Erythroblast (primary cell): ENCODE data around the gene BOLL.
A peak's percentile ranks its signal among the peaks of the same experiment; 100 is the strongest.

Source experiments
- DNase-seq, 2 experiments: peaks; one replicate each; lab custom pipeline; 2025; lab: John Stamatoyannopoulos, UW
- GATA1 ChIP-seq: IDR thresholded peaks from 2 replicates; pipeline ENCODE4 v1.6.1; 2011; ENCODE audit warnings: low read depth, mild to moderate bottlenecking, control low read depth, low read length, moderate library complexity
- POLR2A ChIP-seq: IDR thresholded peaks from 2 replicates; pipeline ENCODE4 v1.6.1; 2011; ENCODE audit warnings: mild to moderate bottlenecking, low read length

The BOLL gene

GRCh38 chr2:197804758-197805714 is 19.9 kb upstream of the BOLL start:
- TF ChIP-seq POLR2A (no peak), GATA1 (no peak)
- DNase-seq = peak; percentile 60 to 64

GRCh38 chr2:197804049-197804757 is 19.1 kb upstream of the BOLL start, which contains the start of gene PLCL1:
Gene PLCL1 (plus strand): TSS chr2:197804593.
- peak; percentile 91 to 92 for DNase-seq
- TF ChIP-seq GATA1 (no peak), POLR2A (no peak)

- DNase-seq = peak; percentile 48 to 66
- TF ChIP-seq GATA1 = no peak
- no peak for TF ChIP-seq POLR2A
Measured at GRCh38 chr2:197803033-197803444, 17.9 kb upstream of the BOLL start.

- DNase-seq = peak in 1 of 2 experiments; percentile 4
- TF ChIP-seq GATA1 (no peak), POLR2A (no peak)
Measured at GRCh38 chr2:197801033-197801432, 15.9 kb upstream of the BOLL start.

GRCh38 chr2:197800091-197800490 is 15.0 kb upstream of the BOLL start:
- no peak for TF ChIP-seq GATA1
- no peak for TF ChIP-seq POLR2A
- DNase-seq = no peak

GRCh38 chr2:197799068-197799467 is 13.9 kb upstream of the BOLL start:
- TF ChIP-seq GATA1 = no peak
- no peak for TF ChIP-seq POLR2A
- no peak for DNase-seq

- DNase-seq = no peak
- TF ChIP-seq POLR2A (no peak), GATA1 (no peak)
Measured at GRCh38 chr2:197798187-197798586, 13.1 kb upstream of the BOLL start.

- TF ChIP-seq POLR2A = no peak
- TF ChIP-seq GATA1 = no peak
- no peak for DNase-seq
Measured at GRCh38 chr2:197795277-197795676, 10.2 kb upstream of the BOLL start.

GRCh38 chr2:197793456-197793855 is 8.3 kb upstream of the BOLL start:
- TF ChIP-seq POLR2A = no peak
- no peak for TF ChIP-seq GATA1

GRCh38 chr2:197786010-197786877 is 1.1 kb upstream of the BOLL start:
- no peak for TF ChIP-seq GATA1
- TF ChIP-seq POLR2A = no peak

More at GRCh38 chr2:197793456-197793855, 8.3 kb upstream of the BOLL start:
- no peak for DNase-seq

GRCh38 chr2:197782126-197782525 is 3.0 kb downstream of the BOLL start:
- TF ChIP-seq GATA1 (no peak), POLR2A (no peak)
- DNase-seq = peak; percentile 4 to 63

More at GRCh38 chr2:197786010-197786877, 1.1 kb upstream of the BOLL start:
- DNase-seq = peak; percentile 73 to 75

- no peak for TF ChIP-seq POLR2A
- TF ChIP-seq GATA1 = no peak
- no peak for DNase-seq
Measured at GRCh38 chr2:197779261-197779660, 5.9 kb downstream of the BOLL start.
